CD4-positive, alpha-beta T cell treated with Interleukin-1 beta for 1 hour (primary cell): Measurements from ENCODE around the gene ERCC5.

Experiments used
- DNase-seq, 2 donors: peaks; one replicate each; pipeline ENCODE4 v3.0.0-alpha.2; 2020 to 2022

The ERCC5 gene

GRCh38 chr13:102897371-102898138 lies 51.7 kb downstream of the ERCC5 start:
- no peak for DNase-seq

GRCh38 chr13:102900193-102900608 lies 54.4 kb downstream of the ERCC5 start:
- no peak for DNase-seq

GRCh38 chr13:102901056-102901455 lies 55.2 kb downstream of the ERCC5 start:
- DNase-seq, result no peak

- DNase-seq, result no peak
These were observed 55.9 kb downstream of the ERCC5 start for GRCh38 chr13:102901615-102902305.

GRCh38 chr13:102902789-102903347 lies 57.0 kb downstream of the ERCC5 start:
- DNase-seq, result no peak

- no peak for DNase-seq
These were observed 58.0 kb downstream of the ERCC5 start for GRCh38 chr13:102903659-102904407.

- DNase-seq, result no peak
These were observed 58.6 kb downstream of the ERCC5 start for GRCh38 chr13:102904408-102904862.

- DNase-seq, result no peak
These were observed 60.3 kb downstream of the ERCC5 start for GRCh38 chr13:102905905-102906771.

- DNase-seq, result no peak
These were observed 61.4 kb downstream of the ERCC5 start for GRCh38 chr13:102907016-102907756.

- no peak for DNase-seq
These were observed 62.2 kb downstream of the ERCC5 start for GRCh38 chr13:102907886-102908515.

- DNase-seq, result no peak
These were observed 64.1 kb downstream of the ERCC5 start for GRCh38 chr13:102909971-102910370.

- DNase-seq, result no peak
These were observed 65.5 kb downstream of the ERCC5 start for GRCh38 chr13:102911336-102911735.

GRCh38 chr13:102912599-102912998 lies 66.8 kb downstream of the ERCC5 start:
- DNase-seq, result no peak

- no peak for DNase-seq
These were observed 68.1 kb downstream of the ERCC5 start for GRCh38 chr13:102913914-102914313.

GRCh38 chr13:102914339-102914930 lies 68.6 kb downstream of the ERCC5 start:
- DNase-seq, result no peak

- DNase-seq, result no peak
These were observed 69.6 kb downstream of the ERCC5 start for GRCh38 chr13:102915393-102915930.

GRCh38 chr13:102917019-102917418 lies 71.2 kb downstream of the ERCC5 start:
- DNase-seq, result no peak

GRCh38 chr13:102922184-102922583 lies 76.4 kb downstream of the ERCC5 start:
- no peak for DNase-seq
